ENCODE data around the gene NTNG2. TPM values are rescaled to one million over a fixed set of nuclear protein-coding genes. Genes with fewer than 3 reads are reported as not detected.

Gene NTNG2
- total RNA-seq, 2 donors from 2014 or later: 0.59 to 1.3 TPM

GRCh38 chr9:132183134-132183533 lies 21.3 kb downstream of the NTNG2 start:
- Histone ChIP-seq H3K27ac (no peak overlapping the region), H3K9me3 (no peaks in the 10 kb centered on the region), H3K36me3 (no peaks in the 10 kb centered on the region), H3K4me3 (no peak overlapping the region), H3K9ac (ENCODE audit: low read depth in 2 of 2, low read length in 2 of 2) (no peak overlapping the region), H3K27me3 (peaks cover 9% of the 10 kb centered on the region), H3K4me1 (no peaks in the 10 kb centered on the region)
- TF ChIP-seq CTCF (IDR thresholded peaks at IDR 0.05): no peak
- no peak for DNase-seq
- intact Hi-C loops (cut with DNase I): no loop called here

GRCh38 chr9:132183715-132184114 lies 21.9 kb downstream of the NTNG2 start:
- Histone ChIP-seq H3K4me1 (no peaks in the 10 kb centered on the region), H3K4me3 (no peak overlapping the region), H3K9ac (ENCODE audit: low read depth in 2 of 2, low read length in 2 of 2) (no peak overlapping the region), H3K36me3 (no peaks in the 10 kb centered on the region), H3K27ac (no peak overlapping the region), H3K9me3 (no peaks in the 10 kb centered on the region), H3K27me3 (peaks cover 13% of the 10 kb centered on the region)
- intact Hi-C loops (cut with DNase I): no loop called here
- TF ChIP-seq CTCF (IDR thresholded peaks at IDR 0.05): no peak
- DNase-seq: no peak

GRCh38 chr9:132184124-132184523 lies 22.3 kb downstream of the NTNG2 start:
- H3K4me1 ChIP-seq: no peaks in the 10 kb centered on the region
- peaks cover 13% of the 10 kb centered on the region for H3K27me3 ChIP-seq
- no peak for TF ChIP-seq CTCF (IDR thresholded peaks at IDR 0.05)
- intact Hi-C loops (cut with DNase I): no loop called here
- H3K4me3 ChIP-seq: no peak overlapping the region
- H3K36me3 ChIP-seq: no peaks in the 10 kb centered on the region
- no peaks in the 10 kb centered on the region for H3K9me3 ChIP-seq
- no peak for DNase-seq
- H3K27ac ChIP-seq: no peak overlapping the region
- no peak overlapping the region for H3K9ac ChIP-seq (ENCODE audit: low read depth in 2 of 2, low read length in 2 of 2)

- TF ChIP-seq CTCF (IDR thresholded peaks at IDR 0.05): no peak
- Histone ChIP-seq H3K9me3 (no peaks in the 10 kb centered on the region), H3K36me3 (no peaks in the 10 kb centered on the region), H3K4me3 (no peak overlapping the region), H3K27me3 (peaks cover 13% of the 10 kb centered on the region), H3K4me1 (no peaks in the 10 kb centered on the region), H3K9ac (ENCODE audit: low read depth in 2 of 2, low read length in 2 of 2) (no peak overlapping the region), H3K27ac (no peak overlapping the region)
- intact Hi-C loops (cut with DNase I): no loop called here
- no peak for DNase-seq
Measured at GRCh38 chr9:132185073-132186009, 23.5 kb downstream of the NTNG2 start.

GRCh38 chr9:132187121-132187620 lies 25.3 kb downstream of the NTNG2 start:
- H3K9me3 ChIP-seq: no peaks in the 10 kb centered on the region
- DNase-seq: no peak
- no peak overlapping the region for H3K4me3 ChIP-seq
- H3K36me3 ChIP-seq: no peaks in the 10 kb centered on the region
- H3K4me1 ChIP-seq: no peaks in the 10 kb centered on the region
- no peak overlapping the region for H3K27ac ChIP-seq
- peaks cover 13% of the 10 kb centered on the region for H3K27me3 ChIP-seq
- TF ChIP-seq CTCF (IDR thresholded peaks at IDR 0.05): no peak
- H3K9ac ChIP-seq (ENCODE audit: low read depth in 2 of 2, low read length in 2 of 2): no peak overlapping the region
- intact Hi-C loops (cut with DNase I): no loop called here
